Tibial nerve (tissue), 4 donors: ENCODE measurements around the gene NCK2.

Source experiments
- CTCF ChIP-seq, 5 experiments: fragments of 200-600 bp in 3 of 5; fragments of 450-650 bp in 2 of 5; sonication (generic) in 3 of 5; IDR thresholded peaks; one replicate each; pipeline ENCODE4 v1.5.1; 2016 to 2019; ENCODE audit warnings: antibody characterized with exemption in 5 of 5, mild to moderate bottlenecking in 3 of 5, moderate library complexity in 2 of 5
- EP300 ChIP-seq, 2 donors: sonication (generic); formaldehyde crosslinking; IDR thresholded peaks; one replicate each; pipeline ENCODE4 v1.6.1; 2017; ENCODE audit warnings: antibody characterized with exemption in 2 of 2, mild to moderate bottlenecking in 1 of 2
- POLR2A ChIP-seq, 2 donors: fragments of 450-650 bp; IDR thresholded peaks; one replicate each; pipeline ENCODE4 v1.6.1; 2017; ENCODE audit warnings: antibody characterized with exemption in 2 of 2, mild to moderate bottlenecking in 2 of 2, moderate library complexity in 2 of 2

DNA sequence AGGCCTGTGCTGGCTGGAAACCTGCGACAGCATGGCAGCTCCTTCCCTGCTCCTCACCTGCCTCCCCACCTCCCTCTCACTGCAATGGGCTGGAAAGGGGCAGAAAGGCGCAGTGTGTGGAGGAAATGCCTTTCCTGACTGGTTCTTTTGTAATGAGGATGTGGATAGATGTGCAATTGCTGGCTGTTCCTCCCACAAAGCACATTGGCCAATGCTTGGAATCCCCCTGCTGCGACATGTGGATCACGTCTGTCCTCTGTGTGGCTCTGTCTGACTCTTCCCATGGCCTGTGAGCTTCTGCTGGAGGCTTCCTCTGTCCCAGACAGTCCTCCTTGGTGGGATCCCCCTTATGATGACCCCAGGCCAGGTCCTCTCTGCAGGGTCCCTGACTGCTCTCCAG, 172.5 kb downstream of the NCK2 start:
- TF ChIP-seq POLR2A (IDR thresholded peaks at IDR 0.05) (no peak), CTCF (IDR thresholded peaks at IDR 0.05) (no peak), EP300 (IDR thresholded peaks at IDR 0.05) (no peak)
